Activated T-helper 9 cell treated with anti-CD3 and anti-CD28 coated beads, Interleukin-2, amount 50 U/mL, for 16 hours (primary cell): Measurements from ENCODE around the gene SRSF4.
"Not testable (repeated sequence)": the region's sequence is repeated elsewhere in the genome, so short reads cannot be mapped to it uniquely, and the experiment has no call there.

Experiments
- DNase-seq: peaks from one replicate; pipeline ENCODE4 v3.0.0-alpha.2; 2020; ENCODE audit warnings: low read depth

Gene SRSF4

DNA sequence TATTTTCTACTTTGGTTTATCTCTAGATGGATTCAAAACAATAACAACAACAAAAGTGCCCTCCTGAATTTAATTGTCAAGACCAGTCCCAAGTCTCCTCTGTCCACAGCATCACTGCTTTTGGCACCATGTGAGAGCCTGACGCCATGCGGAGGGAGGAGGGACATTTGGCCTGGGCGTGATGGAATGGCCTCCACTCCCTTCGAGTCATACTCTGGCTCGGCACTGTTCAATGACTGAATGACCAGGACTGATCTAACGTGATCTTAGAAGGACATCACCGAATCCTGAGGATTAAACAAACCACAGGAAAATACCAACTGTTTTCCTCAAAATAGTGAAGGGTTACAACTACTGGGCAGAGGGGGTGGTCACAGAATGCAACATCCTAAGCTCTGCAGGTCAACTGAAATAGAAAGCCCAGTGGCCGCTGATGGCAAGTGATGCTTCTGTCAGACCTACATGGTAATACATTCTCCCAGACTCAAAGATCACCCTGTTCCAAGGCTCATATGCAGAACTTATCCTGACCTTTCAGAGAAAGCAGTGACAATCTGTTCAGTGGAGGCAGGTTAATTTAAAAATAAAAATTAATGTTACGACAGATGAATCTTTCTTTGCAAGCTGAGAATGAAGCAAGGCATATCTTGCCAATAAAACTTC lies 19.1 kb downstream of the SRSF4 start:
- DNase-seq: no peak

DNA sequence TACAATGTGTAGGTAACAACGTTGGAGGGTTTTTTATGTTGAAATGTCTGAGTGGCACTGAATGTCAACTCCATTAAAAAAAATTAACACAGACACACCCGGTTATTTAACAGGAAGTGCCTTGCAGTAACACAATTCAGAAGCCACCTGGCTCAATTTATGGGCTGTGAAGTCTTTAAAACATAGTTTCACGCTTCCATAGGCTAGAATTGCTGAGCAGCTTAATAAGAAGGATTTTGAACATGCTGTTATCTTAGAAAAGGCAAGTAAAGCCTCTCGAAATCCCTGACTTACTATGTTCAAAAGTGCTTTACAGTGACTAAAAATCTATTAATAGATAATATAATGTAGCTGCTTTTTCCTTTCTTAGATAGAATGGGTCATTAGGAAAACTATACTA lies 19.7 kb downstream of the SRSF4 start:
- no peak for DNase-seq

DNA sequence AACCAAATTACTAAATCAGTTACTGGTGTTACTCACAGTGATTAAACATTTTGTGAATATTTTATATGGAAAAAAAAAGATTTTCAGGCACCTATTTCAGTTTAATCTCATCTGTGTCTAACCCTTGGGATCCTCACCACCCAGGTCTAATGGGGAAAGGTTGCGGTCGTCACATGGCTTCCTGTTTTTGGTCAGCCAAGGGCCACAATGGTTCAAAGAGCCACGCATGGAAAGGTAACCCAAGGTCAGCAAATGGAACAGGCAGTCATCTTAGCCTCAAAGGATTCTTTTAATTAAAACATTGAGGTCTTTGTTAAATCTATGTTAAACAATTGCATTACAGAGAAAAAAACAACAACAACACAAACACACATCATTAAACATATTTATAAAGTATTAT lies 21.9 kb downstream of the SRSF4 start:
- DNase-seq: no peak

DNA sequence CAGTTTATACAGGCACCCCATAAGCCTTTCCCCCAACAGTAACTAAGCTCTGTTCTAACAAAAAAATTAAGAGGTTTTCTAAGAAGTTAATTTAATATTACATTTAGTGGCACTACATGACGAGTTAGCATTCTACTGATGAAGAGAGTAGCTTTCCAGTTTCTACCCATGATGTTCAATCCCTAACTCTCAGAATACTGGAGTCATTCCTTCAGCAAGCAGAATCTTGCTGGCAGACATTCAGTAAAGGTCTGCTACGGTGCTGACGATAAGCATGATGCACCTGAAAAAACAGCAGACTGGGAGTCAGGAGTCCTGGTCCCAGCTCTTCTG lies 24.5 kb downstream of the SRSF4 start:
- no peak for DNase-seq

DNA sequence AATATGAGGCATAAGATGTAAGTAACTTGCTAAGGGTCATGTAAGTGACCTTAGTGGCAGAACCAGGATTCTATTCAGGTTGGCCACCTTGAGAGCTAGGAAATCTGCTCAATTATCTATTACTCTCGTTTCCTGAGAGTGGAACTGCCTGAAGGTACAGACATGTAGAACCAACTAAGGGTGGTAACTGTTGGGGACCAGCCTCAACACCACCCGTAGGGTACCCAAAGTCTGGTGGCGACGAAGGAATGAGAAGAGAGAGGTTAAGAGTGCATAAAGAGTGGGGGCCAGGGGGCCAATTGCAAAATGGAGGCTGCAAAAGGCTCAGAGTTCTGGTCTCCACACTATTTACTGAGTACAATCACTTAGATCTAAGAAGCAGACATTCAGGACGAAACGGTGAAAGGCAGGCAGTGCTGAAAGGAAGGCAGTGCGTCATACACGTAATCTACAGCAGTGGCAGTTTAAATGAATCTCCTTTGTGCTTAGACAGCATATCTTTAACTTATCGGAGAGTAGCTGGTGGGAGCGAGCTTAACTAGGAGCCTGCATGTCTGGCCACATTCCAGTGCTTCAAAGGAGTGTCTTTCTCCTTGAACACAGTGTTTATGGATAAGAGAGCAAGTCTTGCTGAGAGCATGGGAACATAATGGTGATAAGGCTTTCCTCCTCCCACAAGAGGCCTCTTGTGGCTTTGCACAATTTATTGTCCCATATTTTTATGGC lies 25.0 kb downstream of the SRSF4 start:
- DNase-seq: no peak

DNA sequence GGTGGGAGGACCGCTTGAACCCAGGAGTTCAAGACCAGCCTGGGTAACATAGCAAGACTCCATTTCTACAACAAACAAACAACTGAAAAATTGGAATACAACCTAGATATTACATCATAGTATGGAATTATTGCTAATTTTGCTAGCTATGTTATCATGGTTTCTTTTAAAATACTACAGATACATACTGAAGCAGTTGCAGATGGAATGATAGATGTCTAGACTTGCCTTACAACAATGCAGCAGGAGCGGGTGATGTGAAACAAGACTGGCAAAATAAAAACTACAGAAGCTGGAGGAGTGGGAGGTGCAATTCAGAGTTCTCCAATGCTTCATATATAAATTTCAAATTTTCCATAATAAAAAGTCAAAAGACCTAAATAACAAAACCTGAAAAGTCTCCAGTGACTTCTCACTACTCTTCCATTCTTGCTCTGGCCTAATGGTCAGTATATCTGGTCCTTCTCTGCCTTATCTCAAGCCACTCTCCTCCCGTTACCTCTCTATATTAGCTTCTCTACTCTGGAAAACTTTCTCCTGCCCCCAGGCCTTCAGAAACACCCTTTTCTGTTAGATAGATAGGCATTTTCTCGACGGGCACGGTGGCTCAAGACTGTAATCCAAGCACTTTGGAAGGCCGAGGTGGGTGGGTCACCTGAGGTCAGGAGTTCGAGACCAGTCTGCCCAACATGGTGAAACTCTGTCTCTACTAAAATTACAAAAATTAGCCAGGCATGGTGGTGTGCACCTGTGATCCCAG lies 29.5 kb downstream of the SRSF4 start:
- DNase-seq: no peak

DNA sequence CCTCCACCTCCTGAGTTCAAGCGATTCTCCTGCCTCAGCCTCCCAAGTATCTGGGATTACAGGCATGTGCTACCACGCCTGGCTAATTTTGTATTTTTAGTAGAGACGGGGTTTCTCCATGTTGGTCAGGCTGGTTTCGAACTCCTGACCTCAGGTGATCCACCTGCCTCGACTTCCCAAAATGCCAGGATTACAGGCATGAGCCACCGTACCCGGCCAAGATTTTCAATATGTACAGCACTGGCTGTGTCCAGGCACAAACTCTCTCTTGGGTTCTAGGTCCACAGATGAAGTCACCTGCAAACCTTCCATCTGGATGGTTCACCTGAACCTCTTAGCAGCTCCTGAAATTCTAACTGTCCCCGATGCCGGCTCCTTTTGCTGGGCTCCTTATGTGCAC lies 31.4 kb downstream of the SRSF4 start:
- DNase-seq: not testable (repeated sequence)

DNA sequence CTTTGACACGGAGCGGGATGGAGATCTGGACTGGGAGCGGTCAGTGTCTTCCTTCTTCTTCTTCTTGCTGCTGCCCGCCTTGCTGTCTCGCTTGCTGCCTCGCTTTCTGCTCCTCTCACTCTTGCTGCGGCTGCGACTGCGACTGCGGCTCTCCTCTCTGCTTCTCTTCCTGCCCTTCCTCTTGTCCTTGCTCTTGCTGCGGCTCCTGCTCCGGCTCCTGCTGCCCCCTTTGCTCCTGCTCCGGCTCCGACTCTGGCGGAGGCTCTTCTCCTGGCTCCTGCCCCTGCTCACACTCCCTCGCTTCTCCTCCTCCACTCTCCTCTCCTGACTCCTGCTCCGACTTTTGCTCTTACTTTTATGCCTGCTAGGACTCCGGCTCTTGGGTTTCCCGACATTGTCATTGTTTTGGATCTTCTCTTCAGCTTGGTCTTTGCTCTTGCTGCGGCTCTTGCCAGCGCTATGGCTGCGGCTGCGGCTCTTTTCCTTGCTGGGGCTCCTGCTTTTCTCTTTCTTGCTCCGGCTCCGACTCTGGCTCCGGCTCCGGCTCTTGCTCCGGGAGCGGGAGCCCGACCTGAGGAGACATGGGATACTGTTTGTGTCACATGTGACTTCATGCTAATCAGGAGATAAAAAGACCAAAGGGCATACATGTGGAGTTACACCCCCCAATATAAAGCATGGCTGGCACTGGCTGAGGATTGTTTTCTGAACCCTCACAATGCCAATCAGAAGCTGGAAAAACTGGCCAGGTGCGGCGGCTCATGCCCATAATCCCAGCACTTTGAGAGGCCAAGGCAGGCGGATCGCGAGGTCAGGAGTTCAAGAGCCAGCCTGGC lies 32.8 kb downstream of the SRSF4 start:
- DNase-seq: no peak

DNA sequence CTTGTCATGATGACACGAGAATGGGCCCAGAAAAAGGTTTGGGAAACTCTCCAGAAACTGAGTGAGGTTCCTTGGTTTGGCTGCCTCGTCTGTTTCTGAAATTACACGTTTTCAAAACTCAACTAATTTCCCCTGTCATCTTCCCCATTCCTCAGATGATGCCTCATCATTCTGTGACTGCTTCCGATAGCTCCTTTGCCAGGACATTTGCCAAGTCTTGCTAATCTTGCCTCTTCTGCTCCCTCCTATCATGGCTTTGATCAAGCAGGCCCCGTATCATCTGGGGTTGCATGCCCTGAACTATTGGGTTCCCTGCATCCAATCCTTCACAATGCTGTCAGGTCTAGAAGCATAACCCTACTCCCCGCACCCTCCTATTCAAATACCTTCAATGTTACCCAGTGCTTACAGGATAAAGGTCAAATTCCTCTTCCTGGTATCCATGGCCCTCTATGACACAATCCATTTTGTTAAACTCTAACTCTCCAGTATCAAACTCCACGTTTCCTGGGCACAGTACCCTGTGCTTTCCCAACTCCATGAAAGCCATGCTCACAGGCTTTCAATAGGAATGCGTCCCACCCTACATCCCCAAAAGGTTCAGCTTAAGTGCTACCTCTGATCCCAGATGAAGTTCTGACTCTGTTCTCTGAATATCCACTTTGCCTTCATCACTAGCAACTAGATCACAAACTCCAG lies 35.8 kb downstream of the SRSF4 start:
- no peak for DNase-seq

DNA sequence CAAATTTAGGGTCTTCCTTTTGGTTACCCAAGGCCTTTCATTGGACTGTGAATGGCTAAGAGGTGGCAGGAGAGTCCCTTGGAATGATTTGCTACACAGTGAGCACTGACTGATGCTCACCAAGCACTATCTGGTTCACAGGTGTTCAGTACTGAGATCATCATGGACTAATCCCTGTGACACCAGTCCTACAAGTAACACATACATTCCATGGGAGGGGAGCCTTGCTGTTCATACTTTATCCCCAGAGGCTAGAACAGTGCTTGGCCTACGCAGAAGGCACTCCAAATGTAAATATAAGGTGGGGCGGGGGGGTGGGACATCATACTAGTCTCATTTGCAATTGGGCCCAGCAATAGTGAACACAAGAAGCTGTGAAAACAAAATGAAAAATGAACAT lies 37.5 kb downstream of the SRSF4 start:
- no peak for DNase-seq

DNA sequence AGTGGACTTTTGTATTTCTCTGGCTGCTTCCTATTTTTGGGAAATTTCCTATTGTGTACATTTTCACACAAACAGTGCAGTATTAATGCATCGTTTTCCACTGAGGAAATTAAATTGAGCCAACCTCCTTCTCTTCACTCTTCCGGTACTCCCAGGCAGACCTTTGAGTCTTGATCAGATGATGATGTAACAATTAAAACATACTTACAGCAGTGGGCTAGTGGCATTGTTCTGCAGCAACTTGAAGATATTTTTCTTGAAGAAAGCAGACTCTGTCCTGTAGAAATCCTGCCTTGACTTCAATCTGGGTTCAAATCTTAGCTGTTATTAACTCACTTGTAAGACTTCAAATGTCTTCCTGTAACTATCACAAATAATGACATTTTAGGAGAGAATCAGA lies 39.0 kb downstream of the SRSF4 start:
- DNase-seq: no peak

DNA sequence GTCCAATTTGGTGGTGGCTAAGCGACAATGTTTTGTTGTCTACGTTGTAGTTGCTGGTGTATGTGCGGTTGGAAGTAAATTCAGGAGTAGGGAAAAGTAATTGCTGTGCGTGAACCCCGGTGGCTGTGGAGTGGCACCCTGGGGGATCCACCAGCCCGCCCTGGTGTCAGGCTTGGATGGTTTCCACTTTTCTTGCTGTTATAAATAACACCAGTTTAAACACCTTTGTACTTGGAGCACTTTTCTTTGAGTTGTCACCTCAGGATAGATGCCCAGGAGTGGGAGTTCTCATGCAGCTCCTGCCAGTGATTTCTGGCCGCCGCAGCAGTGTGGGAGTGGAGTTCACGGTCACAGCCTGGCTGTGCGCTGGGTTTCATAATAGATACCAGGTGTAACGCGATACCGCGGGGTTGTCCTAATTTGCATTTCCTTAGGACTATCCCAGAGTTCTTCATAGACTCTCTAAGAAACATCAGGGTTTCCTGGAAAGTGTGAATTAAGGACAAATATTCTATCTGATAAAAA lies 45.2 kb downstream of the SRSF4 start:
- DNase-seq: no peak

DNA sequence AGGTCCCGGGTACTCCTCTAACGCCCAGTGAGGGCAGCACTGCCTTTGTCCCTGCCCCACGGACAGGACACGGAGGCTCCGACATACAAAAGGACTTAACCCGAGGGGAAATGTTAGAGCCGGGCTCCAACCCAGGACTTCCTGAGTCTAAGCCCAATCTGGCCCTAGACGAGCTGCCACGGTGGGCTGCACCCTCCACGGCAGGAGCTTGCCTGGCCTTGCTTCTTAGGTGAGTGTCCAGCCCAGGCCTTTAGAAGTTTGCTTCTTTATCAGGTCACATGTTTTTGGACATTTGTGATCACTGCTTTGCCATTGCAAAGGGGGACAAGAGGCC lies 47.0 kb downstream of the SRSF4 start:
- no peak for DNase-seq

DNA sequence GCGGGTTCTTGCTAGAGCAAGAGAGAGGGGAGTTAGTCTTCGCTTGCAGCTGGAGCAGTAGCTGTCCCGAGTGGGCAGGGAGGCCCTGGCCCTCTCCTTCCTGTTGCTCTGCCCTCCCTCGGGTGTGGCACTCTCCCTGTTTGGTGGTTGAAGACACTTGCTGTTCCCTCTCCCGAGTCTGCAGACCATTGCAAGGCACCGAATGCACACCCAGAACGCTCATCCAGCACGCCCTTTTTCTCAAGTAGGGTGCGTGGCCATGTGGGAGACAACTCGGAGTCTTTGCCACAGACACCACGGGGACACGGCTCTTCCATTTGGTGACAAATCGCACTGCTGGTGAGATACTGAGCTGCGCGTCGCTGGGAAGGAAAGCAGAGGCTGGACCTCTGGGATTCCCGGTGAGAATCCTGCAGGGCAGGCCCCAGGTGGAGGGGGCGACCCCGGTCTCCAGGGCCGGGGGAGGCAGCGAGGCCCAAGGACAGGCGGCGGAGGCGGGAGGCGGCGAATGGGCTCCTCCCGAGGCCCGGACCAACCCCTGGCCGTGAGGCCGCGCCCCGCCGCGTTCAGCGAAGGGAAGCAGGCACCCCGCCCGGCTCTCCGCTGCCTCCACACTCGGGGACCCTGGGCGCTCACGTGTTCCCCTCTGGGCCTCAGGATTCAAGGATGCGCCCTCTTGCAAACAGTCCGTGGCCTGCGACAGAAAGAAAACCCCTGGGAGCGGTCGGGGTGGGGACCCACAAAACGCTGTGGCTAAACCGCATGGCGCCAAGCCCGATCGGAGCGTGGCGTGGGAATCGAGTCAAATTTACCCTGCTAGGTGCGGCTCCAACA lies 47.6 kb downstream of the SRSF4 start:
- no peak for DNase-seq

DNA sequence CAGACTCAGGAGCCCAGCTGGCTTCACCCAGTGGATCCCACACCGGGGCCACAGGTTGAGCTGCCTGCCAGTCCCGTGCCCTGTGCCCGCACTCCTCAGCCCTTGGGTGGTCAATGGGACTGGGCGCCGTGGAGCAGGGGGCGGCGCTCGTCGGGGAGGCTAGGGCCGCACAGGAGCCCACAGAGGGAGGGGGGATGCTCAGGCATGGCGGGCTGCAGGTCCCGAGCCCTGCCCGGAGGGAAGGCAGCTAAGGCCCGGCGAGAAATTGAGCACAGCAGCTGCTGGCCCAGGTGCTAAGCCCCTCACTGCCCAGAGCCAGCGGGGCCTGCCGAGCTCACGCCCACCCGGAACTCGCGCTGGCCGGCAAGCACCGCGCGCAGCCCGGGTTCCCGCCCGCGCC lies 50.6 kb downstream of the SRSF4 start:
- not testable (repeated sequence) for DNase-seq

DNA sequence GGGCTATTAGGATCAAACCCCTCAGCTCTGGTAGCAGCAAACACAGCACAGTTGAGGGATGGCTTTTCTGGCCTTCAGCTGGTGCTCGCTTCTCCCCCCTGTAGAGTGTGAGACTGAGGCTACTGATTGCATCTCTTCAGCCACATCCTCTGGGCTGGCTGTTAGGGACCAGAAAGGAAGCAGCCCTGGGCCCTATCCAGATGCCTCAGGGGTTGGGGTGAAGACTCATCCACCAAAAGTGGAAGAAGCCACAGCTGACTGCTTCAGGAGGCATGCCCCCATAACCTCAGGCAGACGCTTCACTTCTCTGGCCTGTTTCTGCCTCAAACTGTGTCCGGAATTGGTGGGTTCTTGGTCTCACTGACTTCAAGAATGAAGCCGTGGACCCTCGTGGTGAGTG lies 51.8 kb downstream of the SRSF4 start:
- DNase-seq: no peak

DNA sequence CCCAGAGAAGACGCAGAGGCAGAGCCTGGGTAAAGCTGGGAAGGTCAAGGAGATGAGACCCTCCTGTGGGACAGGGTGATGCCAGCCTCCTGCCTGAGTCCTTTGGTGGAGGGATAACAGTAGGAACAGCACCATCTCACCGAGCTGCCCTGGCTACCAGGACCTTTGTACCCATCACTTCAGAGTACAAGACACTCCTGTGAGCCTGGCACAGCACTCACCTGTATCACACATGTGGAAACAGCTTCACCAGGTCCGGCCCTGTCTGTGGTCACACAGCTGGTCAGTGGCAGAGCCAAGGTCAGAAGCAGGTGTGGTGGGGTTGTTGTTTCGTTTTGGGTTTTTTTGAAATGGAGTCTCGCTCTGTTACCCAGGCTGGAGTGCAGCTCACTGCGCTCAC lies 53.0 kb downstream of the SRSF4 start:
- DNase-seq: no peak

DNA sequence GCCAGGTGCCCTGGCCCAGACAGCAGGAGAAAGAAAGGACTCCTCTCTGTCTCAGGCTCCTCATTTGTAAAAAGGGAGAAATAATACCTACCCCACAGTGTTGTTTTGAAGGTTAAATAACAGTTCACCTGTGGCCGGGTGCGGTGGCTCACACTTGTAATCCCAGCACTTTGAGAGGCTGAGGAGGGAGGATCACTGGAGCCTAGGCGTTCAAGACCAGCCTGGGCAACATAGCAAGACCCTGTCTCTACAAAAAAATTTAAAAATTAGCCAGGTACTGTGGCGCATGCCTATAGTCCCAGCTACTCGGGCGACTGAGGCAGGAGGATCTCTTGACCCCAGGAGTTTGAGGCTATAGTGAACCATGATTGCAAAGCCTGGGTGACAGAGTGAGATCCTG lies 55.5 kb downstream of the SRSF4 start:
- DNase-seq: no peak

DNA sequence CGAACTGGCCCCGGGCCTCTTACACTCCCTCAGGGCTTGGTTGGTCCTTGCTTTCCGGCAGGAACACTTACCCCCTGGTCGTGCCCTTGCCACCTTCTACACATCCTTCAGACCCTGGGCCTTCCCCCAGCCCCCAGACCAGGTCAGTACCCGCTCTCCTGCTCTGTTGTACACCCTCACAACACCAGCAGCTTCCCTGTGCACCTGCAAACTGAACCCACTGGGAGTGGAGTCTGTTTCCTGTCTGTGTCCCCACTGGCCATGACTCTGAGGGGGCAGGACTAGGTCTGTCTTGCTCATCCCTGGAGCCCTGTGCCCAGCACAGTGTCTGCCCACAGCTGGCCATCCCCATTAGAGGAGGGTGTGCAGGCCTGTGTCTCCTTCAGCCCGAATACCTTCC lies 55.9 kb downstream of the SRSF4 start:
- DNase-seq: no peak

DNA sequence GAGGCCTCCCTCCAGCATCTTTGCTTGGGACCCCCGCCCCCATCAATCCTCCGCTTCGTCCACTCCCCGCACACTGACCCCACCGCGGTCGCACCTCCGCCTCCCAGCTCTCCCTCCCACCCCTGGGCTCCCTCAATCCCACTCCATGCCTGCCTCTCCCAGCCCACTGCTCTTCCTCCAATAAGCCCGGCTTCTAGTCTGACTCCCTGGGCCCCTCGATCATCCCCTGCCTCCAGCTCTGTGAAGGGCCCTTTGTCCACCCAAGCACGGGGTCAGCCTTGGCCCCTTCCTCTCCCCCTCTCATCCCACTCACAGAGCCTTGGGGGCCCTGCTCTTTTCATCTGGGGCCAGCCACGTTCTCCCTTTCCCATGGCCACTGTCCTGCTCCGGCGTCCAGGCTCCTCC lies 56.5 kb downstream of the SRSF4 start:
- DNase-seq: no peak
